Lower leg skin (tissue), 3 donors: ENCODE results near the gene FBXL20.

ENCODE experiments used
- POLR2A ChIP-seq, 2 donors: fragments of 450-650 bp; IDR thresholded peaks; one replicate each; pipeline ENCODE4 v1.6.1; 2016 to 2017; ENCODE audit warnings: antibody characterized with exemption in 2 of 2, mild to moderate bottlenecking in 1 of 2, moderate library complexity in 1 of 2
- TF ChIP-seq, protein P1 (sequence below), 3 donors: fragments of 450-650 bp; IDR thresholded peaks; one replicate each; pipeline ENCODE4 v1.5.1; 2016; ENCODE audit warnings: antibody characterized with exemption in 3 of 3, mild to moderate bottlenecking in 3 of 3, moderate library complexity in 2 of 3

DNA sequence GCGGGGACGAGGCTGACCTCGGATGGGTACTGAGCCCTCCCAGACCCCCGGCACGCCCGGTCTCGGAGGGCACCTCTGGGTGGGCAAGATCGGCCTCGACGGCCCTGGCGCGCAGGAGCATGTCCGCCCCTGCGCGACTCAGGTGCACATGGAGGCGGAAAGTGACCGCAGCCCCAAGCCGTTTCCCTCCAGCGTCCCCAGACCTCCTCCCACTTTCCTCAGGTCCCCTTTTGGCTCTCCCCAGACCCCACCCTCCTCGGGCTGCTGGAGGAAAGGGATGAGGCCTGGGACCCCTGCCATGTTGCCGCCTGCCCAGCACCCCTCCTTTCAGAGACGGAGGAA, 191.4 kb downstream of the FBXL20 start:
- TF ChIP-seq, protein P1, sequence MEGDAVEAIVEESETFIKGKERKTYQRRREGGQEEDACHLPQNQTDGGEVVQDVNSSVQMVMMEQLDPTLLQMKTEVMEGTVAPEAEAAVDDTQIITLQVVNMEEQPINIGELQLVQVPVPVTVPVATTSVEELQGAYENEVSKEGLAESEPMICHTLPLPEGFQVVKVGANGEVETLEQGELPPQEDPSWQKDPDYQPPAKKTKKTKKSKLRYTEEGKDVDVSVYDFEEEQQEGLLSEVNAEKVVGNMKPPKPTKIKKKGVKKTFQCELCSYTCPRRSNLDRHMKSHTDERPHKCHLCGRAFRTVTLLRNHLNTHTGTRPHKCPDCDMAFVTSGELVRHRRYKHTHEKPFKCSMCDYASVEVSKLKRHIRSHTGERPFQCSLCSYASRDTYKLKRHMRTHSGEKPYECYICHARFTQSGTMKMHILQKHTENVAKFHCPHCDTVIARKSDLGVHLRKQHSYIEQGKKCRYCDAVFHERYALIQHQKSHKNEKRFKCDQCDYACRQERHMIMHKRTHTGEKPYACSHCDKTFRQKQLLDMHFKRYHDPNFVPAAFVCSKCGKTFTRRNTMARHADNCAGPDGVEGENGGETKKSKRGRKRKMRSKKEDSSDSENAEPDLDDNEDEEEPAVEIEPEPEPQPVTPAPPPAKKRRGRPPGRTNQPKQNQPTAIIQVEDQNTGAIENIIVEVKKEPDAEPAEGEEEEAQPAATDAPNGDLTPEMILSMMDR (IDR thresholded peaks at IDR 0.05), result no peak
- TF ChIP-seq POLR2A (IDR thresholded peaks at IDR 0.05), result no peak
